Chondrocyte (in vitro differentiated cells): ENCODE data around the gene HRH3. TPM values are rescaled to one million over a fixed set of nuclear protein-coding genes. Genes with fewer than 3 reads are reported as not detected.

Experiments
- DNase-seq: peaks from one replicate; pipeline ENCODE4 v3.0.0; 2021; ENCODE audit warnings: mixed read lengths, low spot score
- H3K27ac Mint-ChIP-seq: one replicate; pipeline ENCODE4 v1.8.0; 2021; ENCODE audit warnings: mild to moderate bottlenecking, moderate library complexity, mixed read lengths; ENCODE audit not compliant: unreplicated experiment
- H3K27me3 Mint-ChIP-seq: 2 replicates; pipeline ENCODE4 v1.8.0; 2021; ENCODE audit warnings: low read depth, mixed read lengths
- H3K36me3 Mint-ChIP-seq: 2 replicates; pipeline ENCODE4 v1.8.0; 2021; ENCODE audit warnings: low read depth, mixed read lengths
- H3K4me1 Mint-ChIP-seq: 2 replicates; pipeline ENCODE4 v1.8.0; 2021; ENCODE audit warnings: low read depth, mild to moderate bottlenecking, mixed read lengths
- H3K4me3 Mint-ChIP-seq: one replicate; pipeline ENCODE4 v1.8.0; 2021; ENCODE audit warnings: mild to moderate bottlenecking, moderate library complexity, mixed read lengths; ENCODE audit not compliant: unreplicated experiment
- H3K9me3 Mint-ChIP-seq: 2 replicates; pipeline ENCODE4 v1.8.0; 2021; ENCODE audit warnings: low read depth, mixed read lengths
- CTCF ChIP-seq: fragments of 200-600 bp; sonication (generic); IDR thresholded peaks from 2 replicates; pipeline ENCODE4 v1.5.0; 2021; ENCODE audit warnings: antibody characterized with exemption, mild to moderate bottlenecking, moderate library complexity
- total RNA-seq: library from RNA; stranded (reverse); gene quantifications from 3 replicates; pipeline ENCODE4 v1.2.1, GENCODE V29; 2021

The HRH3 gene
- total RNA-seq, 1 donor from 2014 or later = not detected

GRCh38 chr20:62205618-62206387 is 14.3 kb downstream of the HRH3 start:
- no peak for TF ChIP-seq CTCF
- peaks cover 34% of the 10 kb centered on the region for H3K4me1 Mint-ChIP-seq
- no peak overlapping the region for H3K4me3 Mint-ChIP-seq
- peak; percentile 95 for DNase-seq
- H3K27ac Mint-ChIP-seq = no peak overlapping the region
- no peaks in the 10 kb centered on the region for H3K9me3 Mint-ChIP-seq
- no peaks in the 10 kb centered on the region for H3K27me3 Mint-ChIP-seq
- H3K36me3 Mint-ChIP-seq = no peaks in the 10 kb centered on the region

GRCh38 chr20:62203378-62204030 is 16.6 kb downstream of the HRH3 start:
- Mint-ChIP-seq H3K27ac (peak overlapping the region; percentile 89), H3K9me3 (no peaks in the 10 kb centered on the region), H3K4me3 (peak overlapping the region; percentile 45)

GRCh38 chr20:62202676-62203377 is 17.3 kb downstream of the HRH3 start:
- peak overlapping the region; percentile 89 for H3K27ac Mint-ChIP-seq
- H3K9me3 Mint-ChIP-seq = no peaks in the 10 kb centered on the region
- no peaks in the 10 kb centered on the region for H3K27me3 Mint-ChIP-seq

More at GRCh38 chr20:62203378-62204030, 16.6 kb downstream of the HRH3 start:
- TF ChIP-seq CTCF = no peak
- H3K4me1 Mint-ChIP-seq = peaks cover 34% of the 10 kb centered on the region
- no peaks in the 10 kb centered on the region for H3K27me3 Mint-ChIP-seq
- peak; percentile 81 for DNase-seq
- peaks cover 13% of the 10 kb centered on the region for H3K36me3 Mint-ChIP-seq

GRCh38 chr20:62202083-62202395 is 18.0 kb downstream of the HRH3 start:
- TF ChIP-seq CTCF = no peak
- DNase-seq = peak; percentile 71
- H3K27ac Mint-ChIP-seq = peak overlapping the region; percentile 89
- no peaks in the 10 kb centered on the region for H3K9me3 Mint-ChIP-seq
- H3K36me3 Mint-ChIP-seq = peaks cover 15% of the 10 kb centered on the region
- peak overlapping the region; percentile 45 for H3K4me3 Mint-ChIP-seq
- H3K4me1 Mint-ChIP-seq = peaks cover 34% of the 10 kb centered on the region
- H3K27me3 Mint-ChIP-seq = no peaks in the 10 kb centered on the region

More at GRCh38 chr20:62202676-62203377, 17.3 kb downstream of the HRH3 start:
- Mint-ChIP-seq H3K4me3 (peak overlapping the region; percentile 45), H3K4me1 (peaks cover 34% of the 10 kb centered on the region), H3K36me3 (peaks cover 15% of the 10 kb centered on the region)
- peak; percentile 72 for DNase-seq
- TF ChIP-seq CTCF = no peak
